Muscle of back (tissue), 11 donors: ENCODE results near the gene GFRA1. TPM values are rescaled to one million over a fixed set of nuclear protein-coding genes. Genes with fewer than 3 reads are reported as not detected.

Experiments used
- DNase-seq, 3 donors: peaks; one replicate each; pipeline versions ENCODE4 v3.0.0 to v3.0.0-alpha.2; 2013
- polyA plus RNA-seq, 10 donors: library from polyadenylated mRNA; unstranded; fragments of 120-200 nt; gene quantifications; one replicate each; pipeline ENCODE4 v1.2.1, GENCODE V29; 2013; ENCODE audit not compliant: insufficient read length in 10 of 10

Gene GFRA1
- polyA plus RNA-seq, 10 donors: 28.0 to 45.7 (median 37.4) TPM

- no peak for DNase-seq
Observed at GRCh38 chr10:116105264-116105663, 167.7 kb downstream of the GFRA1 start.

- no peak for DNase-seq
Observed at GRCh38 chr10:116104210-116104932, 168.6 kb downstream of the GFRA1 start.

GRCh38 chr10:116103668-116104067 lies 169.3 kb downstream of the GFRA1 start:
- DNase-seq: peak in 1 of 3 donors; percentile 52

- no peak for DNase-seq
Observed at GRCh38 chr10:116101616-116102315, 171.2 kb downstream of the GFRA1 start.

- no peak for DNase-seq
Observed at GRCh38 chr10:116100984-116101383, 172.0 kb downstream of the GFRA1 start.

- no peak for DNase-seq
Observed at GRCh38 chr10:116099023-116099420, 174.0 kb downstream of the GFRA1 start.

- peak in 1 of 3 donors; percentile 65 for DNase-seq
Observed at GRCh38 chr10:116098411-116099022, 174.5 kb downstream of the GFRA1 start.

- DNase-seq: peak in 1 of 3 donors; percentile 50
Observed at GRCh38 chr10:116097239-116097784, 175.7 kb downstream of the GFRA1 start.

GRCh38 chr10:116096526-116096925 lies 176.5 kb downstream of the GFRA1 start:
- DNase-seq: peak in 1 of 3 donors; percentile 36

GRCh38 chr10:116094356-116094755 lies 178.7 kb downstream of the GFRA1 start:
- no peak for DNase-seq

GRCh38 chr10:116093031-116093430 lies 180.0 kb downstream of the GFRA1 start:
- no peak for DNase-seq

- DNase-seq: no peak
Observed at GRCh38 chr10:116088985-116089384, 184.0 kb downstream of the GFRA1 start.

GRCh38 chr10:116085323-116085722 lies 187.7 kb downstream of the GFRA1 start:
- DNase-seq: peak in 1 of 3 donors; percentile 51

- DNase-seq: no peak
Observed at GRCh38 chr10:116084161-116084560, 188.8 kb downstream of the GFRA1 start.

GRCh38 chr10:116083226-116083762 lies 189.7 kb downstream of the GFRA1 start:
- DNase-seq: no peak

GRCh38 chr10:116082762-116083161 lies 190.2 kb downstream of the GFRA1 start:
- DNase-seq: no peak

- DNase-seq: no peak
Observed at GRCh38 chr10:116082206-116082605, 190.8 kb downstream of the GFRA1 start.

- no peak for DNase-seq
Observed at GRCh38 chr10:116080553-116080952, 192.5 kb downstream of the GFRA1 start.

- no peak for DNase-seq
Observed at GRCh38 chr10:116079355-116079754, 193.7 kb downstream of the GFRA1 start.

GRCh38 chr10:116076621-116077020 lies 196.4 kb downstream of the GFRA1 start:
- no peak for DNase-seq

GRCh38 chr10:116073510-116073909 lies 199.5 kb downstream of the GFRA1 start:
- DNase-seq: no peak

GRCh38 chr10:116073001-116073400 lies 200.0 kb downstream of the GFRA1 start:
- DNase-seq: no peak
